SK-N-SH (cell line): ENCODE results near the gene WNK1. TPM values are rescaled to one million over a fixed set of nuclear protein-coding genes. Genes with fewer than 3 reads are reported as not detected.

ENCODE experiments used
- CTCF ChIA-PET: fragments of 300-600, 350-600 bp; formaldehyde crosslinking; extraction: SDS; loops from one replicate; lab custom pipeline; 2021; lab: Yijun Ruan, JAX
- POLR2A ChIA-PET: fragments of 350-600 bp; sonication (Branson Sonifier 250); formaldehyde crosslinking; extraction: SDS; loops from one replicate; lab custom pipeline; 2020; ENCODE audit warnings: antibody characterized with exemption, inconsistent platforms; lab: Yijun Ruan, JAX
- DNase-seq: peaks from one replicate; pipeline ENCODE4 v3.0.0; 2012
- H2AFZ ChIP-seq: fragments of 200-600 bp; sonication (generic); 2 replicates; pipeline ENCODE4 v1.8.1; 2016; ENCODE audit warnings: antibody characterized with exemption, mild to moderate bottlenecking, low read depth
- H3F3A ChIP-seq: fragments of 200-600 bp; sonication (generic); replicated peaks from 2 replicates; pipeline ENCODE3; 2016; ENCODE audit warnings: antibody characterized with exemption, mild to moderate bottlenecking; ENCODE audit not compliant: insufficient read depth
- H3K27ac ChIP-seq, 2 experiments: fragments of 200-500 bp in 1 of 2; fragments of 200-600 bp in 1 of 2; sonication (Bioruptor generic) in 1 of 2; sonication (generic), shearing (Covaris generic) in 1 of 2; 2 replicates each; pipeline versions ENCODE4 v1.5.1 to v1.6.1; 2014 to 2016; ENCODE audit warnings: low read depth in 2 of 2, inconsistent platforms in 1 of 2, low read length in 1 of 2, mild to moderate bottlenecking in 1 of 2, mixed read lengths in 1 of 2
- H3K27me3 ChIP-seq: fragments of 200-600 bp; sonication (generic), shearing (Covaris generic); 2 replicates; pipeline ENCODE4 v1.6.1; 2016; ENCODE audit warnings: mixed run types; ENCODE audit not compliant: insufficient read depth
- H3K36me3 ChIP-seq, 2 experiments: fragments of 200-500 bp in 1 of 2; fragments of 200-600 bp in 1 of 2; sonication (Bioruptor generic) in 1 of 2; sonication (generic) in 1 of 2; replicated peaks in 1 of 2; 2 replicates each; pipeline versions ENCODE3 to v1.5.1; 2014 to 2016; ENCODE audit warnings: low read length in 1 of 2, mild to moderate bottlenecking in 1 of 2; ENCODE audit not compliant: insufficient read depth in 2 of 2, control insufficient read depth in 1 of 2
- H3K4me1 ChIP-seq, 2 experiments: fragments of 200-500 bp in 1 of 2; fragments of 200-600 bp in 1 of 2; sonication (Bioruptor generic) in 1 of 2; sonication (generic), shearing (Covaris generic) in 1 of 2; 2 replicates each; pipeline versions ENCODE4 v1.5.1 to v1.6.1; 2014 to 2016; ENCODE audit warnings: low read depth in 1 of 2, low read length in 1 of 2, mixed run types in 1 of 2; ENCODE audit not compliant: insufficient read depth in 2 of 2, control insufficient read depth in 1 of 2
- H3K4me2 ChIP-seq: fragments of 200-600 bp; sonication (generic), shearing (Covaris generic); 2 replicates; pipeline ENCODE4 v1.6.1; 2017; ENCODE audit warnings: mixed run types
- H3K4me3 ChIP-seq, 2 experiments: fragments of 200-500 bp in 1 of 2; fragments of 200-600 bp in 1 of 2; sonication (Bioruptor generic) in 1 of 2; sonication (generic), shearing (Covaris generic) in 1 of 2; 2 replicates each; pipeline versions ENCODE4 v1.5.1 to v1.8.1; 2014 to 2016; ENCODE audit warnings: low read depth in 2 of 2, inconsistent platforms in 1 of 2, low read length in 1 of 2, mild to moderate bottlenecking in 1 of 2, mixed read lengths in 1 of 2, moderate library complexity in 1 of 2
- H3K79me2 ChIP-seq: fragments of 200-600 bp; sonication (generic); 2 replicates; pipeline ENCODE4 v1.8.1; 2017; ENCODE audit warnings: mild to moderate bottlenecking; ENCODE audit not compliant: insufficient read depth
- H3K9ac ChIP-seq: fragments of 200-600 bp; sonication (generic); 2 replicates; pipeline ENCODE4 v1.6.1; 2017; ENCODE audit warnings: mixed run types
- H3K9me2 ChIP-seq: fragments of 200-600 bp; sonication (generic); 2 replicates; pipeline ENCODE4 v1.6.1; 2017; ENCODE audit warnings: mixed run types
- H3K9me3 ChIP-seq: fragments of 200-600 bp; sonication (generic); 2 replicates; pipeline ENCODE4 v1.6.1; 2017; ENCODE audit warnings: mixed run types, mild to moderate bottlenecking, moderate library complexity
- H4K20me1 ChIP-seq: fragments of 200-600 bp; sonication (generic); 2 replicates; pipeline ENCODE4 v1.6.1; 2017; ENCODE audit warnings: mild to moderate bottlenecking, mixed run types; ENCODE audit not compliant: insufficient read depth
- CTCF ChIP-seq: fragments of 200-600 bp; sonication (generic); IDR thresholded peaks from 2 replicates; pipeline ENCODE4 v1.6.1; 2017; ENCODE audit warnings: antibody characterized with exemption, mild to moderate bottlenecking, moderate library complexity
- EZH2phosphoT487 ChIP-seq: fragments of 200-600 bp; sonication (generic); IDR thresholded peaks from 2 replicates; pipeline ENCODE4 v1.6.1; 2017; ENCODE audit warnings: low read depth, mixed run types, mild to moderate bottlenecking, antibody characterized with exemption, moderate library complexity, borderline replicate concordance
- FOSL2 ChIP-seq: IDR thresholded peaks from 2 replicates; pipeline ENCODE4 v1.4.0; 2012; ENCODE audit warnings: low read depth, mild to moderate bottlenecking, moderate library complexity, borderline replicate concordance
- FOXJ3 ChIP-seq: sonication (generic); formaldehyde crosslinking; IDR thresholded peaks from 2 replicates; pipeline ENCODE4 v1.5.1; 2020; ENCODE audit warnings: mild to moderate bottlenecking, missing genetic modification reagents
- GABPA ChIP-seq: IDR thresholded peaks from 2 replicates; pipeline ENCODE4 v1.4.0; 2012; ENCODE audit warnings: low read depth, mild to moderate bottlenecking
- GATA2 ChIP-seq: sonication (generic); formaldehyde crosslinking; IDR thresholded peaks from 2 replicates; pipeline ENCODE4 v1.5.0; 2020; ENCODE audit warnings: mild to moderate bottlenecking, missing genetic modification reagents
- IRF3 ChIP-seq: fragments of 150-350 bp; IDR thresholded peaks from 2 replicates; pipeline ENCODE4 v1.6.1; 2016; ENCODE audit warnings: mild to moderate bottlenecking, low read depth, low read length
- MEF2A ChIP-seq: IDR thresholded peaks from 2 replicates; pipeline ENCODE4 v1.4.0; 2012; ENCODE audit warnings: low read depth, borderline replicate concordance
- NFIC ChIP-seq: IDR thresholded peaks from 2 replicates; pipeline ENCODE4 v1.4.0; 2012; ENCODE audit warnings: borderline replicate concordance
- NRF1 ChIP-seq: IDR thresholded peaks from 2 replicates; pipeline ENCODE4 v1.6.1; 2012; ENCODE audit warnings: low read depth, mild to moderate bottlenecking, low read length
- PBX3 ChIP-seq: IDR thresholded peaks from 2 replicates; pipeline ENCODE4; 2012
- POLR2AphosphoS5 ChIP-seq: IDR thresholded peaks from 2 replicates; pipeline ENCODE4 v1.6.1; 2012; ENCODE audit warnings: low read depth, low read length
- RAD21 ChIP-seq: IDR thresholded peaks from 2 replicates; pipeline ENCODE4 v1.6.1; 2012; ENCODE audit warnings: mild to moderate bottlenecking, low read length
- RCOR1 ChIP-seq: fragments of 150-350 bp; IDR thresholded peaks from 2 replicates; pipeline ENCODE4 v1.6.1; 2017; ENCODE audit warnings: antibody characterized with exemption, low read length
- RFX5 ChIP-seq: IDR thresholded peaks from 2 replicates; pipeline ENCODE4 v1.6.1; 2012; ENCODE audit warnings: mild to moderate bottlenecking, improper control_type of control experiment, low read length
- SIN3A ChIP-seq: IDR thresholded peaks from 2 replicates; pipeline ENCODE4 v1.6.1; 2012; ENCODE audit warnings: low read depth, mild to moderate bottlenecking, low read length, moderate library complexity, borderline replicate concordance
- TEAD4 ChIP-seq: IDR thresholded peaks from 2 replicates; pipeline ENCODE4 v1.4.0; 2012; ENCODE audit warnings: mild to moderate bottlenecking, borderline replicate concordance; ENCODE audit not compliant: insufficient read depth
- USF2 ChIP-seq: fragments of 150-350 bp; IDR thresholded peaks from 2 replicates; pipeline ENCODE4 v1.6.1; 2017; ENCODE audit warnings: antibody characterized with exemption, low read length, low read depth, borderline replicate concordance
- WGBS: methylation state at CpG from one replicate; pipeline ENCODE4 v1.1.6; 2017; ENCODE audit warnings: low lambda C conversion rate; 5-methylcytosine and 5-hydroxymethylcytosine counted together
- polyA plus RNA-seq, 3 experiments: library from polyadenylated mRNA; depleted of rRNA; stranded (reverse); fragments of >200 nt; gene quantifications; 2 replicates each; pipeline ENCODE4 v1.2.3, GENCODE V29; 2012

WNK1 gene
- polyA plus RNA-seq, 1 of the 3 experiments (the other 2 are of a cell fraction): 30.5 TPM

- no peaks in the 10 kb centered on the region for H3K9me3 ChIP-seq
- H2AFZ ChIP-seq: no peak overlapping the region
- H3K9me2 ChIP-seq: no peaks in the 10 kb centered on the region
- ChIA-PET POLR2A (no interaction called here), CTCF (interaction anchor here (0.9 to 3.0 kb wide), 5 partner anchors 10 to 287 kb away, joined by 3 to 13 read pairs (median 6); no protein-coding TSS in a partner anchor)
- H3K4me3 ChIP-seq: no peak overlapping the region
- TF ChIP-seq USF2: no peak
- no peak for TF ChIP-seq EZH2phosphoT487
- TF ChIP-seq NRF1: no peak
- no peak for TF ChIP-seq FOSL2
- no peak for TF ChIP-seq FOXJ3
- TF ChIP-seq MEF2A: no peak
- TF ChIP-seq, all 33 proteins: peak for 0
- no peaks in the 10 kb centered on the region for H3K36me3 ChIP-seq
- H3K9ac ChIP-seq: no peak overlapping the region
- H3K27me3 ChIP-seq: no peaks in the 10 kb centered on the region
- no peak overlapping the region for H3K4me2 ChIP-seq
- H3K27ac ChIP-seq: no peak overlapping the region
- H4K20me1 ChIP-seq: peaks cover 88% of the 10 kb centered on the region
- WGBS: 91% methylated on average over 3 of the region's 3 CpGs
- DNase-seq: no peak
- peaks cover 100% of the 10 kb centered on the region for H3K79me2 ChIP-seq
- peaks cover 14% of the 10 kb centered on the region for H3F3A ChIP-seq
- peaks cover 2 to 35% of the 10 kb centered on the region in 2 experiments for H3K4me1 ChIP-seq
Measured at GRCh38 chr12:806200-806791, 53.9 kb downstream of the WNK1 start.

GRCh38 chr12:807041-807735, 54.8 kb downstream of the WNK1 start:
- Histone ChIP-seq H3K4me3 (no peak overlapping the region), H3K79me2 (peaks cover 100% of the 10 kb centered on the region), H2AFZ (no peak overlapping the region), H3K4me1 (peaks cover 2 to 37% of the 10 kb centered on the region in 2 experiments), H3K36me3 (no peaks in the 10 kb centered on the region), H3K9me2 (no peaks in the 10 kb centered on the region), H3K27ac (no peak overlapping the region), H3K27me3 (no peaks in the 10 kb centered on the region), H3K9me3 (no peaks in the 10 kb centered on the region), H3K4me2 (no peak overlapping the region), H4K20me1 (peaks cover 88% of the 10 kb centered on the region), H3K9ac (no peak overlapping the region), H3F3A (peaks cover 14% of the 10 kb centered on the region)
- TF ChIP-seq SIN3A: no peak
- no peak for TF ChIP-seq RFX5
- no peak for TF ChIP-seq GATA2 (CRISPR knock-in tag)
- no peak for TF ChIP-seq RAD21
- TF ChIP-seq USF2: no peak
- TF ChIP-seq NFIC: no peak
- TF ChIP-seq RCOR1: no peak
- TF ChIP-seq POLR2AphosphoS5: no peak
- TF ChIP-seq TEAD4: no peak
- no peak for TF ChIP-seq IRF3
- TF ChIP-seq PBX3: no peak
- TF ChIP-seq NRF1: no peak
- no peak for TF ChIP-seq CTCF
- no peak for TF ChIP-seq GABPA
- POLR2A ChIA-PET: interaction anchor here (0.6 kb wide), 1 partner anchor 56 kb away, joined by 3 read pairs; no protein-coding TSS in a partner anchor
- no peak for DNase-seq
- CTCF ChIA-PET: interaction anchor here (1.1 to 3.0 kb wide), 5 partner anchors 9 to 238 kb away, joined by 3 to 13 read pairs (median 6); partner anchors contain the start of gene WNK1
- WGBS: 82% methylated on average over 2 of the region's 2 CpGs
